ENCODE measurements around the gene ERI3.

The ERI3 gene

DNA sequence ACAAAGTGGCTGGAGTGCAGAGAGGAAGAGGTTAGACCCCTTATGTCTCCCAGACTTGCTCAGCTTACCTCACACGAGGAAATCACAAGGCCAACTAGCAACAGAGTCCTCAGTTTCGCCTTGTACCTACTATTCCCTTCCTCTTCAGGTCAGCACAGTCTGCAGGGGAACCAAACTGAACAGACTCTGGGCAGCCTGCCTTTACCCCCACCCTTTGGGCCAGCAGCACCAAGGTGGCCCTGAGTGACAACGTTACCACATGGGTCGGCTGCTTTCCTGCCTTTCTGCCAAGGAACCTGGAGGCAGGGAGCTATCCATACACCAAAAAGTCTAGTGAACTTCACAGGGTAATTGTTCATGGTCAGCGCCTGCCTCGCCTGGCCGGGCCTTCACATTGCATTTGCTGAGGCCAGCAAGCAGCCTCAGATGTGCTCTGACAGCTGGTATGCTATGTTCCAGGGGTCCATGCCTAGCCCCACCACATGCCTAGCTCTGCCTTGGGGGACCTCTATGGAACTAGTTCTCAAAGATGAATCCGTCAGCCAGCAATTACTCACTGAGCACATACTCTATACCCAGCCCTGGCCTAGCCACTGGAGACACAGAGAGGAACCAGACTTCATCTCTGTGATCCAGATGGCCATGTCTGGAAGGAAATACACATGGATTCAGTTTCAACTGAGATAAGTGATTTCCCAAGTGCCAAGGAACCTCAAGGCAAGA is 72.2 kb downstream of the ERI3 start:
- DNase-seq = no peak

DNA sequence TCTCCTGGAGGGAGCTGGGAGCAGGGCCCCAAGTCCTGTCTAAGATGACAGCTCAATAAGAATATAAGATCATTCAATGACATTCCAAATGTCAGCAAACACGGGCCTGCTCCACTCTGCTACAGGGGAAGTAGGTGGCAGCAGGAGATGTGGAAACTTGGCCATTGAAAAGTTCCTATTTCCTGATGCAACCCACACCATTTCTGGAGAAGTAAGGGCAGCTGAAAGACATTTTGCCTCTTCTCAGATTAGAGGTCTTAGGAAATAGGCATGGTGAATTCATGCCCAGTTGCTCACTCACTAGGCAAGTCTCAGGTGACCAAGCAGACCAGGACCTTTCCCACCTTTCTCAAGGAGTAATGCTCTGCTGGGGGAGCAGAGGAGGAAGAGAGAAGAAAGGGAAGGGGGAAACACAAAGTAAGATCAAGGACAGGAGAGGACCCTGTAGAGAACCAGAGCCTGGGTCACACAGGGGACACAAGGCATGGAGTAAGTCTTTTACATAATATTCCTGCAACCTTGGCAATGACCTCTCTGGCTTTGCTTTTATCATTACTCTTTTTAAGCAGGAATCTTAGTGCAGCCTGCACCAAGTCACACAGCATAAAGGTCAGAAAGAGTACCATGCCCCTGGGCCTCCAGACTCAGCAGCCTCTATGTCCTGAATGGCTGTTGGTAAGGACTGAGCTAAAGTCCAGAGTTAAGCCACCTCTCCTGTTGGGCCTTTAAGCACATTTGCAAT is 72.9 kb downstream of the ERI3 start:
- no peak for DNase-seq

DNA sequence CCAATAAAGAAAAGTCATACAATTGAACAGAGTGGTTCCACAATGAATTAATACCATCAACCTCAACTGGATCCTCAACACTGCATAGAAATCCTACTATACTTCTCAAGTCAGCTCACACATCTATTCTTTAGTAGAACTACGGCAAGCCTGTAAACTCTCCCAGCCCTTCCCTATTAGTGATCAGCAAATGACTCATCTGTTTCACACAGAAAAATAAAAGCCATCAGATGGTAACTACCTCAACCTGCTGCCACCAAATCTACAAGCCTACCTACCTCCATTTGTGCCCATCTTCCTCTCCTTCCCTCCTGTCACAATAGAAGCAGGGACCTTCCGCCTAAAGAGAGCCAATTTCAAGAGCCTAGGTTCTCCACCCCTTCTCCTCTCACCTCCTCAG is 78.2 kb downstream of the ERI3 start:
- DNase-seq = no peak

DNA sequence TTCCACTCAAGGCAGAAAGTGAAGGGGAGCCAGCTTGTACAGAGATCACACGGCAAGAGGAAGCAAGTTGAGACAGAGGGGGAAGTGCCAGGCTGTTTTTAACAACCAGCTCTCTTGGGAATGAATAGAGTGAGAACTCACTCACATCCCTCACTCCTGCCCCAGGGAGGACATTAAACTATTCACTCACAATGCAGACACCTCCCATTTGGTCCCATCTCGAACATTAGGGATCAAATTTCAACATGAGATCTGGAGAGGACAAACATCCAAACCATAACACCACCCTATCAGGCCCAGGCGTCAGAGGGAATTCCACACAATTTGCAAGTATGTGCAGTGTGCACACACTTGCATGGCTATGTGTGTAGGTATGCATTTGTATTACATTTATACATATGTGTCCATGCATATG is 79.1 kb downstream of the ERI3 start:
- no peak for DNase-seq

DNA sequence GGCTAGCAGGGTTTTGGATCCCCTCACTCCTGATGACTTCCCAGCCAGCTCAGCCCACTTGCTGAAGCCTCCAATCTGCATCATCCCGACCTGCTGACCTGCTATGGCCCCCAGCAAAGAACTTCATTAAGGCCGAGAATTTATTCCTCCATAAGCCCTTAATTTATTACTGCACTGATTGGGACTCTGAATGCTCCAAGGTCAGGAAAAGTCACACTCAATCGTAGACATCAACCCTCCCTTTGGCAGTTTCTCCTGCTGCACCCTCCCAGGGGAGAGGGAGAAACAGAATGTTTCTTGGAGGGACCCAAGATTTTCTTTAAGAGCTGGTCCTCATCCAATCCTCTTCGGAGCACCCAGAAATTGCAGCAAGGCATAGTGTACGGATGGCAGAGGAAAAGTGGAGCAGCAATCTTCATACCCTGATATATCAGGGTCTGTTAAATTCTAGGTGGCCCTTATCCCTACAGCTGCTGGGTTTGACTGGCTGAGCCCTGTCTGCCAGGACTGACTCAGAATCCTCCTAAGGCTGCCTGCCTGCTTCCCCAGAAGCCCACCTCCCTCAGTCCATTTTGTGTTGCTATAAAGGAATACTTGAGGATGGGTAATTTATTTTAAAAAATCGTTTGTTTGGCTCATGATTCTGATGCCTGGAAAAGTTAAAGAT is 79.6 kb downstream of the ERI3 start:
- no peak for DNase-seq

DNA sequence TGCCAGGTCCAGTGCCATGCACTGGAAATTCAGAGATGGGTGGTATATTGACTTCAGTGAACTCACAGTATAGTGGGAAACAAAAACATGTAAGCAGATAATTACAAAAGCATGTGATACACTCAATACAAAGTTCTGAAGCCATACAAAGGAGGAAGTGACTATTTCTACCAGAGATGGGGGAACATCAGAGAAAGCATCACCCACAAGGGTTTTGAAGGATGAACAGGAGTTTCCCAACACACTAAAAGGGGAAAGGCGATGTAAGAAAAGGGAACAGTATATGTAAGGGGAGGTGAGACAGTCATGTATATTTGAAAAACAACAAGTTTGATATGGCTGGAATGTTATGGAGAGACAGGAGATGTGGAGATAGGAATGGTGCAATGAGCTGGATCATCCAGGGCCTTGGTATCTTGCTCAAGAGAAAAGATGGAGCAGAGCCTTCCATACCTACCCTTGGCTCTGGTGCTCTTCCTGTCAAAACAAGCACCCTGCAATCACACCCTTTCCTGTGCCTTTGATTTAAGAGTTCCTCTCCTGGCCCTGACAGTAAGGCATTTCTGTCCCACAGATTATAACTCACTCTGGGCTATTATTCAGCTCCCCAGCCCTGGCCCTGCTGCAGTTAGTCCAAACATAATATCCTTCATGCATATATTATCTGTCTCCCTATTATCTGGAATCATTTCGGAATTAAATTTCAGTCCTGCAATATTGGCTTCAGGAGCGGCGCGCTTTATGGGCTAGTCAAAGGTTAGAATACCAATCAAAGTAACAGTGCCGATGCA is 81.3 kb downstream of the ERI3 start:
- no peak for DNase-seq

DNA sequence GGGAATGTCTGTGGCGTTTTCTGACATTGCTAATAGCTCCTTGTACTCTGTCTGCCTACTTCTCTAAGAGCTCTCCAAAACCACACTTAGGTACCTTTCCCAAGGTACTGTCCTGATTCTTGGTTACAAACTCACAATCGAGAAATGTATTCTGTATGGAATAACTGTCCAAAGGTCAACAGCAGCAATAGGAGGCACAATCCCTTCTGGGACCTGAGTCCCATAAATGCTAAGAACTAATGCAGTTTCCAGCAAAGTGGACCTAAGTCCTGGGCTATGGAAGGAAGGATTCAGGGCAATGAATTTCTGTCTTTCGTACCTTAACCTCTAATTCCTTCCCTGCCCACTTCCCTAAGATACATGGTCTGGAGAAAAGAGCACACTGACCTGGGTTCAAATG is 82.1 kb downstream of the ERI3 start:
- DNase-seq = no peak

DNA sequence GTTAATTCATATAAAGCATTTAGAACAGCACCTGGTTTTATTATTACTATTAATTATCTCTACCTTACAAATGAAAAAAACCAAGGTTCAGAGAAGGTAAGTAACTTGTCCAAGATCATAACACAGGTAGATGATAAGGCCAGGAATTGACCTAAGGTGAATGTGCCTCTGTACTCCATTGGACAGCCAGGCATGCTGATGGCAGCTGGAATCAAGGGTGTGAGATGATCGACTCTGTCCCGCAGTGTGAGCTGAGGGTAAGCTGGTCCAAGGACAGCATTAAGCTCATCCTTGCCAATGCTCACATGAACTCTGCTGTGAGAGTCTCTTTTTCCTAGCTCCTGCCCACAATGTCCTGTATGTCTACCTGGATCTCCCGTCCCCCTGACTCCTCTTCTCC is 83.4 kb downstream of the ERI3 start:
- DNase-seq = no peak

DNA sequence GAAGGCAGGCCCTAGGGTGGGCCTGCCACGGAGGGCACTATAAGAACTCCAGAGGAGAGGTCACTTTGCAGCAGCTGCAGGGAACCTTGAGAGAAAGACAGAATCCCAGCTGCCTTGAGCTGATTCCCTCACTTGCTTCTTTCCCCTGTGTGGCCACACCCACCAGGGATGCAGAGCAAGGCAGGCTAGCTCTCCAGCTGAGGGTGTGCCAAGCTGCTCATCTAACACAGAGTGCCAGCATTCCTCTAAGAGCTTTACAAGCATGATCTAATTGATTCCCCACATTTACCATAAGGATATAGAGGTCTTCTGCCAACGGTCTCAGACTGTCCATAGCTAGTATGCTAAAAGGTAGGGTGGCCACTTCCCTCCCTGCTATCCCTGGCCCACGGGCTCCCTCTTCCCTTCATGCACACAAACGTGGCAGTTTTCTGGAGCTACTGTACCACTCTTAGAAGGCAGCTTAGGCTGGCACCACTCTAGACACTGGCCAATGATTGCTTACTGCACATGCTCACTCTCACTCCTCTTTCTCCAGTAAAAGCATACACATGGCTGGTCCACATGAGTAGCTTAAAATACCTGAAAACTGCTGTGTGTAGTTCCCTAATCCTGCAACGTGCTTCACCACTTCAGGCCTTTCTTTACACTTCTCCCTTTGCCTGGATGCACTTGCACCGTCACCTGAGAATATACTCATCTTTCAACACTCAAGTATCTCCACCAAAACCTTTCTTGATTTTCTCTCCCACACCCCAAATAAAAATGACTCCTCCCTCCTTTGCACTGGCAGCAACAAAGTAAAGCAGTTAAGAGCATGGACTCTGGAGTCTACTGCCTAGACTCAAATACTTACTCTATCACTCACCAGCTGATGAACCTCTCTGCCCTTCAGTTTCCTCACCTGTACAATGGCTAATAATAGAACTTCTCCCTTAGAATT is 84.1 kb downstream of the ERI3 start:
- DNase-seq = peak; percentile 16

DNA sequence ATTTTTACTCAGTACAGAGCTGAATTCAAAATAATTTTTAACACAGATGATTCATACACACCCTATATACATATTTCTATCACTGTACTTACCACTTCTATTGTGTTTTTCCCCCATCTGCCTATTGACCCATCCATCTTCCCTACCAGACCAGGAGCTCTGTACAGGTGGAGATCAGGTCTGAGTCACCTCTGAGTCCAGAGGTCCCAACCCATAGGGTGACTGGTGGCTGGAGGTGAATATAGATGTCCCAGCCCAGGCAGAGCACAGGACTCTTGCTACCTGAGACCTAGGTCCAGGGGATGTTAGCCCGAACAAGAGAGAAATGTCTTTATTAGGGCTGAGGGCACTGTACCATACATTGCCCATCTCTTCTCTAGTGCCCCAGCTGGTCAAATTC is 87.0 kb downstream of the ERI3 start:
- DNase-seq = no peak

DNA sequence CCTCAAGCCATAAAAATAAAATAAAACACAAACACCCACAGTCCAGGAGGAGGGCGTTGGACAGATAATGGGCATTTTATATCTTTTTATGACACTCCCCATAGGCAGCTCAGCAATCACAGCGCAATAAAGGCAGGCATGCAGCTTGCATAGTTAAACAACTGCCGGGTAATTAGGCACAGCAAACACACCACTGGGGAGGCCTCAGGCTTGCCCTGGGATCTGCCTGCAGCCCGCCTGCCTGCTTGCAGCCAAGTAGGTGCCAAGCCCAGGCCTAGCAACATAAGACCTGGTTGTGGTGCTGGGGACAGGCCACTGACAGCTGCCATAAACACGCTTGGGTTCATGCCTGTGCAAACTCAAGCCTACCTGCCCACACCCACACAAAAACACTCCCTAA is 87.6 kb downstream of the ERI3 start:
- peak; percentile 5 for DNase-seq

DNA sequence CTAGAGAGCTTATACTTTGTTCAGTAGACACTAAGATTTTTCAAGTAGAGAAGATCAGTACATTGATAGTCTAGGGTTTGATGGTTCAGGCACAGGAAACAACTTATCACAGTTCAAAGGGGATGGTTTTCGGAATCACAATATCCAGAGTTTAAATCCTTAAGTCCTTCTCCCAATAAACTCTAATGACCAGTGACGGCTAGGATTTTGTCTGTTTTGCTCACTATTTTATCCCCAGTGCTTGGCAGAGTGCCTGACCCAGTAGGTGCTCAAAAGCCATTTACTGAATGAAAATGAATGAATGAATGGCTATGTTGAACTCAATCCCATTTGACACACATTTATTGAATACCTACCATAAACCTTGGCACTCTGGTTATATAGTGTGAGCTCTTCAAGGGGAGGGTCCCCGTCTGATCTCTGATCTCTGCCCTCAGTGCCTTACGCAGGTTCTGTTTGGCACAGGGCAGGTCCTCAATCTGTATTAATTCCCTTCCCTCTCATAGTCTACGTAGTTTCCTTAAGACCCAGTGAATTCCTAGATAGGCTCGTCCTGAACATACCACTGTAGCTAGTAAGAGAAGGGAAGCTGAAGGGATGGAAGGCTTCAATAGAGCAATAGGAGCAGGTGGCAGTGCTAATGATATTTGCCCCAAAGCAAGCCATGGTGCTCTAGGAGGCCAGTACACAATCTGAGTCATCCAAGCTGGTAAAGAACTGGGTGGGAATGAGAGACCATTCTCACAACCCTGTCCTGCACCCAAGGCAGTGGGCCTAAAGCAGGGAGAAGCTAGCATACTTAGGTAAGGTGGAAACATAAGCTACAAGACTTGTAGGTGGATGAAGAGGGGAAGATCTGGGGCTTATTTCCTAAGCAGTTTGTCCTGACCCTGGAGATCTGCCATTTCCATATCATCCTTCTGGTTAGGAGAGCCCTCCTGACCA is 88.4 kb downstream of the ERI3 start:
- DNase-seq = no peak

DNA sequence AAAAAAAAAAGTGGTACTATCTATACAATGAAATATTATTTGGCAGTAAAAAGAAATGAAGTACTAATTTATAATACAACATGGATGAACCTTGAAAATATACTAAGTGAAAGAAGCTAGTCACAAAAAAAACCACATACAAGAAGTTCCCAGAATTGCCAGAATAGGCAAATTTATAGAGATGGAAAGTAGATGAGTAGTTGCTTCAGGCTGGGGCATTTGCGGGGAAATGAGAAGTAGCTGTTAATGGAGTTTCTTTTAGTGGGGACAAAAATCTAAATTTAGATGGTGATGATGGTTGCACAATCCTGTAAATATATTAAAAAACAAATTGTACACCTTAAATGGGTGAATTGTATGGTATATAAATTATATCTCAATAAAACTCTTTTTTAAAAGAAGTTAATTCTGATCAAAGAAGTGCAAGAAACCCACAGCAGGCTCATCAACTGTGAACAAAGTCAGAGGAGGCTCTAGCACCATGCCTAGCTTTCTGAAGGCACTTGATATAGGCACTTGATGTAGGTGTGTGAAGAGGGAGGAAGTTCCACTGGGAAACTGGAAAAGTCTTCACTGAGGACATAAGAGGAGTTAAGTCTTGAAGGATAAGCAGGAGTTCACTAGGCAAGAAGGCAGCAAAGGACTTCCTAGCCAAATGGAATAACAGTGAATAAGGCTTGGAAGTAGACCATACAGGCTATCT is 89.2 kb downstream of the ERI3 start:
- DNase-seq = no peak

DNA sequence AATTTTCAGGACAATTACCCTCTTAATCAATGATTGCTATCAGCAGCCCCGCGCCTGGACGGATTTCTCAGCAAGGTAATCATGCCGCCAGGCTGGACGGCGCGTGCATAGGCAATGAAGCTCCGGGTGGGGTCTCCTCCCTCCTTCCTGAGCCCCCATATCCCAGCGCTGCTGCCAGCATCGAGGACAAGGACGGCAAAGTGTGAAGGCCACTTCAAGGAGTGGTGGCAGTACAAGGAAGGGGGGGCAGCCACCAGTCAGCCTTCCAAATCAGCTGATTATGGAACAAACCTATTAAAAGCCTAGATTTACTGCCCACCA is 90.6 kb downstream of the ERI3 start:
- no peak for DNase-seq

DNA sequence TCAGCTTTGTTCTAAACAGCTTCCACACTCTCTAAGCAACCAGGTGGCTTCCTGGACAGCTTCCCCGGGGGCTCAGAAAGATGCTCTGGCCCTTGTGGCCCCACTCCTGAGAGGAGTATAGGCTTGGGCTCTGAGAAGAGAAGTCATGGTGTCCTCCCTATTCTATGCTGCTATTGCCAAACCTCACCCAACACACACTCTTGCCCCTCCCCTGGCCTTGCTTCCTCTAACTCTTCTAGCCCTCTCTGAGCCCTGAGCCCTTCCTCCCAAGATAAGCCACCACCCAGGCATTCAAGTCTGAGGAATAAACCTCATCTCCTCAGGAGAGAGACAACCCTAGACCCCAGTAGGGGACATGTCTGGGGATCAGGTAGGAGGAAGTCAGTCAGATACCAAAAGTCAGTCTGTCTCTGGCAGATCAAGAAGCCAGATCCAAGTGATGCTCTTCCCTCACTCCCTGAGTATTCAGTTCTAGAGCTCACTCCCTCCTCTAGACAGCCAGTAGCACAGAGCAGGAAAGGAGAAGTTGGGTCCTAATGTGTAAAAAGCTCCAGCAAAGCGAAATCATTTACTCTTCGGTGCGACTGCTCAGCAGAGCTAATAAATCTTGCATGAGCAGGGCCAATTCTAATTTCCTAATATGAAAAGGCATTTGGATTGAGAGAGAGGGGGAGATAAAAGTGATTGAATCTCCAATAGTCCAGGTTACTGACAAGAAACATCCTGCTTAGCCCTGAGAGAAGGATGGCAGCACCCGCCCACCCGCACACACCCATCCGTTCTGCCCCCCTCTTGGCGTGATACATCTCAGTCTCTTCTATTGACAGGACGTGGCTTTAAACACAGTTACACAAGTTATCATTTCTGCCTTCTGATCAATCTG is 91.2 kb downstream of the ERI3 start:
- DNase-seq = peak; percentile 42

DNA sequence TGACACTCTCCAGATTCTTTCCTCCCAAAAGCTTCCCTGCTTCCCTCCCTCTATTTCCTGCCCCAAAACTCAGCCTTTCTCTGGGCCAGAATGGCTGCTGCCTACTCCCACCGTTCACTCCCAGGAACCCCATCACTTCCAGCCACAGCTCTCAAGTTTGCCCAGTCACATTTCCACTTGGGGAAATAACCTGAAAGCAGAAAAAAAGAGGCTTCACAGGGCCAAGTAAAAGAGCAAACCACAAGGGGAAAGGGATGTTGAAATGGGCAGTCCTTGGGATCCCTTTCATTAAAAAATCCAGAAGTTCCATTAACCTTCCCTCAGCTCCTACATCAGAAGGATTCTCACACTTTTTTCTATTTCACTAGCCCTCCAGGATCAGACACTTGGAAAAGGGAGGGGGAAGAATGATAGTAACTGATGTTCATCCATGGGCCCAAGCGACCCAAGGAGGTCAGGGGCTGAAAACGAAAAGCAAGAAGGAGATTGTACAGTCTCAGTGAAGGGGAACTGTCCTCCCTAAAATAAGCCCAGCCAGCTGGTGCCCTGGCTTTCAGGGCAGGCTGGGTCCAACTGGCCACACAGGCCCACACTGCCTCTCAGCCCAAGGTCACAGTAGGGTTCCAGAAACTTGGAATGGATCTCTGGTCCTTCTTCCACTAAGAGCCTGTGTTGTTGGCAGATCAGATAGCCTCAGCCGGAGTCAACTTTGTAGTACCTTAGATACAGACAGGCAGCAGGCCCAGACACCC is 92.1 kb downstream of the ERI3 start:
- no peak for DNase-seq

DNA sequence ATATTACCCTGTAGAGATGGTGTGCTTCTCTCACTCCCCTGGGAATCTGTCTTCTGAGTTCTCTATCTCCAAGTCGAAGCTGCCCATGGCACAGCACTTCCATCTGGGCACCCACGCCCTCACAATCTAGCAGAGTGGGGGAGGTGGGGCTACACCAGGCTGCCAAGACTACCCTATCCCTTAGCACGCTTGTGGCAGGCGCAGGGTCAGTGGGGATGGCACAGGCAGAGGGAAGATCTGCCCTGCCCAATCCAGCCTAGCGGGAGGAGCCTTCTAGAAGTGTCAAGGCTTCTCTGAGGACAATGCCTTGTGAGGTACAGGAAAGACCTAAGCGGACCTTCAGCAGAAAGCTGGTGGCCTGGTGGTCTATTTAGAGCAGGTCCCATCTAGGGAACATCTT is 92.6 kb downstream of the ERI3 start:
- DNase-seq = peak; percentile 37

DNA sequence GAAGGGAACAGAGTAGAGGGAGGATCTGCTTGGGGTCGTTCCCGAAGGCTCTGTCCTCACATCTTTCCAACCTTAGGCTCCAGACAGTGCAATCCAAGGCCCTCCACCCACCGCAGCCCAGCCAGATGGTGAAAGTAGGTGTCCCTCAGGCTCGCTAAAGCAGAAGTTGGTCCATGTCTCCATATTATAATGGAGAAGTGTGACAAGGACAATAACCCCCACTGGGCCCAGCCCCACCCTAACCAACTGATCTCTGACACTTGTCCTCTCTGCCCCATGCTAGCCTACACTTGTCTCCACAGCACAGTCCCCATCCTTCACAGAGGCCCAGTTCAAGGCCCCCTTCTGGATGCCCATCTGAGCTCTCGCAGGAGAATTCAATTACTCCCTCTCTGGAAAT is 93.1 kb downstream of the ERI3 start:
- no peak for DNase-seq

Data from hematopoietic multipotent progenitor cell treated with erythropoietin and hydrocortisone succinate and interleukin-3 and kit ligand, for 8 days (in vitro differentiated cells).